Neural progenitor cell (in vitro differentiated cells): Measurements from ENCODE around the gene MRPS6.

ENCODE experiments used
- EZH2 ChIP-seq: fragments of 200-600 bp; sonication (generic); IDR thresholded peaks from 2 replicates; pipeline ENCODE4 v1.6.1; 2017; ENCODE audit warnings: antibody characterized with exemption, mild to moderate bottlenecking, moderate library complexity
- EZH2phosphoT487 ChIP-seq: fragments of 200-600 bp; sonication (generic); IDR thresholded peaks from 2 replicates; pipeline ENCODE4 v1.6.1; 2017; ENCODE audit warnings: antibody characterized with exemption
- TF ChIP-seq, protein P1 (sequence below): fragments of 200-600 bp; sonication (generic); IDR thresholded peaks from 2 replicates; pipeline ENCODE4 v1.5.1; 2017; ENCODE audit warnings: antibody characterized with exemption, mild to moderate bottlenecking

DNA sequence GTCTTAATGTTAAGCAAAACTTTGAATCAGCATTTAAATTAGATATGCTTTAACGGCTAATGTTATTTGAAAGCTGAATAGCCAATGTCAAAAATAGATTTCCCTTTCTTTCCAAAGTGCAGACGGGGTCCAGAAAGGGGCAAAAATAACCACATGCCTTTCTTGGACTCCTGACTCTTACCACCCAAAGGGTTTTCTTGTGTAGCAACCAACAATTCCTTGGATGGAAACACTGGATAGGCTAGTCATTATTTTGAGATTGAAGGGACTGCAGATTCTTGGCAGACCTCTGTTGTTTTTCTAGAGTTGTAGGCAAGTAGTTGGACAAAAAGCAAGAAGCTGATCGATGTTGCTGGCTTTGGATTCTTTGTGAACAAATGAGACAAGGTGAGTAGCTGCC, 107.0 kb downstream of the MRPS6 start:
- TF ChIP-seq, protein P1, sequence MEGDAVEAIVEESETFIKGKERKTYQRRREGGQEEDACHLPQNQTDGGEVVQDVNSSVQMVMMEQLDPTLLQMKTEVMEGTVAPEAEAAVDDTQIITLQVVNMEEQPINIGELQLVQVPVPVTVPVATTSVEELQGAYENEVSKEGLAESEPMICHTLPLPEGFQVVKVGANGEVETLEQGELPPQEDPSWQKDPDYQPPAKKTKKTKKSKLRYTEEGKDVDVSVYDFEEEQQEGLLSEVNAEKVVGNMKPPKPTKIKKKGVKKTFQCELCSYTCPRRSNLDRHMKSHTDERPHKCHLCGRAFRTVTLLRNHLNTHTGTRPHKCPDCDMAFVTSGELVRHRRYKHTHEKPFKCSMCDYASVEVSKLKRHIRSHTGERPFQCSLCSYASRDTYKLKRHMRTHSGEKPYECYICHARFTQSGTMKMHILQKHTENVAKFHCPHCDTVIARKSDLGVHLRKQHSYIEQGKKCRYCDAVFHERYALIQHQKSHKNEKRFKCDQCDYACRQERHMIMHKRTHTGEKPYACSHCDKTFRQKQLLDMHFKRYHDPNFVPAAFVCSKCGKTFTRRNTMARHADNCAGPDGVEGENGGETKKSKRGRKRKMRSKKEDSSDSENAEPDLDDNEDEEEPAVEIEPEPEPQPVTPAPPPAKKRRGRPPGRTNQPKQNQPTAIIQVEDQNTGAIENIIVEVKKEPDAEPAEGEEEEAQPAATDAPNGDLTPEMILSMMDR, result no peak
- TF ChIP-seq EZH2phosphoT487 (no peak), EZH2 (no peak)
